Measurements from ENCODE around the gene FOXA3. TPM values are rescaled to one million over a fixed set of nuclear protein-coding genes. Genes with fewer than 3 reads are reported as not detected.
A peak's percentile ranks its signal among the peaks of the same experiment; 100 is the strongest.

Gene FOXA3
- total and polyA plus RNA-seq, 2 experiments from 2014 or later, result 11.1 to 17.5 TPM

- TF ChIP-seq EZH2phosphoT487 (IDR thresholded peaks at IDR 0.05; ENCODE audit: unreplicated experiment), result no peak
- TF ChIP-seq NANOG (IDR thresholded peaks at IDR 0.05; ENCODE audit: borderline replicate concordance), result no peak
- no peak for TF ChIP-seq ZNF114 (CRISPR knock-in tag; IDR thresholded peaks at IDR 0.05)
Measured at GRCh38 chr19:45881082-45881908, 17.2 kb downstream of the FOXA3 start (continued).

GRCh38 chr19:45881909-45882528 lies 17.9 kb downstream of the FOXA3 start:
- no peak overlapping the region for H2AFZ ChIP-seq
- peak overlapping the region; percentile 97 for H3K4me2 ChIP-seq
- H4K20me1 ChIP-seq (replicated peaks; ENCODE audit: insufficient read depth), result 0 out of 2 replicates have a peak, but pooled peaks cover 4% of the 10 kb centered on the region
- 0 out of 2 replicates have a peak, but pooled peaks cover 5% of the 10 kb centered on the region for H3K79me2 ChIP-seq (replicated peaks; ENCODE audit: insufficient read depth)
- DNase-seq (ENCODE audit: low spot score) (peak; percentile 76), ATAC-seq (peak; percentile 9)
- no peaks in the 10 kb centered on the region for H3K9me2 ChIP-seq (ENCODE audit: insufficient read depth)
- H3F3A ChIP-seq (replicated peaks; ENCODE audit: low read depth), result peaks cover 18% of the 10 kb centered on the region; the same call in 1 of the 2 replicates
- H3K36me3 ChIP-seq (ENCODE audit: insufficient read depth), result no peaks in the 10 kb centered on the region
- peaks cover 8% of the 10 kb centered on the region for H3K36me3 Mint-ChIP-seq (ENCODE audit: low read depth)
- TF ChIP-seq NANOG (IDR thresholded peaks at IDR 0.05; ENCODE audit: borderline replicate concordance) (peak; percentile 35), CTCF (conservative IDR thresholded peaks at IDR 0.05; ENCODE audit: low read depth in 2 of 2) (no peak)
- peaks cover 27% of the 10 kb centered on the region for H3K4me1 ChIP-seq (ENCODE audit: insufficient read depth)
- peaks cover 30% of the 10 kb centered on the region for H3K27me3 Mint-ChIP-seq (ENCODE audit: insufficient read depth, low read depth, poor library complexity)
- H3K4me3 Mint-ChIP-seq, result peak overlapping the region; percentile 75
- peak overlapping the region; percentile 66 for H3K4me3 ChIP-seq
- H3K27me3 ChIP-seq (ENCODE audit: insufficient read depth), result no peaks in the 10 kb centered on the region
- H3K9me3 Mint-ChIP-seq, result peaks cover 2% of the 10 kb centered on the region; the same call in 1 of the 3 replicates
- peaks cover 42% of the 10 kb centered on the region for H3K4me1 Mint-ChIP-seq
- peak overlapping the region; percentile 5; the same call in 1 of the 2 replicates for H3K27ac Mint-ChIP-seq
- H3K27ac ChIP-seq (ENCODE audit: low read depth), result peak overlapping the region; percentile 98

GRCh38 chr19:45882652-45883585 lies 18.8 kb downstream of the FOXA3 start:
- Histone ChIP-seq H3F3A (replicated peaks; ENCODE audit: low read depth) (peaks cover 23% of the 10 kb centered on the region; the same call in 1 of the 2 replicates), H4K20me1 (replicated peaks; ENCODE audit: insufficient read depth) (0 out of 2 replicates have a peak, but pooled peaks cover 4% of the 10 kb centered on the region), H2AFZ (no peak overlapping the region), H3K4me1 (ENCODE audit: insufficient read depth) (peaks cover 27% of the 10 kb centered on the region), H3K27ac (ENCODE audit: low read depth) (peak overlapping the region; percentile 98), H3K79me2 (replicated peaks; ENCODE audit: insufficient read depth) (0 out of 2 replicates have a peak, but pooled peaks cover 5% of the 10 kb centered on the region), H3K4me3 (peak overlapping the region; percentile 66), H3K27me3 (ENCODE audit: insufficient read depth) (no peaks in the 10 kb centered on the region), H3K4me2 (peak overlapping the region; percentile 97), H3K9me2 (ENCODE audit: insufficient read depth) (no peaks in the 10 kb centered on the region), H3K36me3 (ENCODE audit: insufficient read depth) (no peaks in the 10 kb centered on the region)
- H3K27me3 Mint-ChIP-seq (ENCODE audit: insufficient read depth, low read depth, poor library complexity), result peaks cover 29% of the 10 kb centered on the region
- H3K4me3 Mint-ChIP-seq, result peak overlapping the region; percentile 75
- DNase-seq (ENCODE audit: low spot score), result peak; percentile 96
- H3K27ac Mint-ChIP-seq, result peak overlapping the region; percentile 97
- ATAC-seq, result peak; percentile 44
- peaks cover 2% of the 10 kb centered on the region; the same call in 1 of the 3 replicates for H3K9me3 Mint-ChIP-seq
- H3K4me1 Mint-ChIP-seq, result peaks cover 37% of the 10 kb centered on the region
- H3K36me3 Mint-ChIP-seq (ENCODE audit: low read depth), result peaks cover 8% of the 10 kb centered on the region
- no peak for TF ChIP-seq REST (IDR thresholded peaks at IDR 0.05; ENCODE audit: unreplicated experiment)
